Activated CD4-positive, alpha-beta T cell treated with anti-CD3 and anti-CD28 coated beads, Interleukin-2, amount 50 U/mL, for 1 hour (primary cell): Measurements from ENCODE around the gene RASAL2.
"Not testable (repeated sequence)": the region's sequence is repeated elsewhere in the genome, so short reads cannot be mapped to it uniquely, and the experiment has no call there.

Source experiments
- DNase-seq: peaks from one replicate; pipeline ENCODE4 v3.0.0-alpha.2; 2020

RASAL2 gene

GRCh38 chr1:178354816-178355215, 260.9 kb downstream of the RASAL2 start:
- DNase-seq, result no peak

GRCh38 chr1:178356299-178356698, 262.4 kb downstream of the RASAL2 start:
- DNase-seq, result no peak

DNA sequence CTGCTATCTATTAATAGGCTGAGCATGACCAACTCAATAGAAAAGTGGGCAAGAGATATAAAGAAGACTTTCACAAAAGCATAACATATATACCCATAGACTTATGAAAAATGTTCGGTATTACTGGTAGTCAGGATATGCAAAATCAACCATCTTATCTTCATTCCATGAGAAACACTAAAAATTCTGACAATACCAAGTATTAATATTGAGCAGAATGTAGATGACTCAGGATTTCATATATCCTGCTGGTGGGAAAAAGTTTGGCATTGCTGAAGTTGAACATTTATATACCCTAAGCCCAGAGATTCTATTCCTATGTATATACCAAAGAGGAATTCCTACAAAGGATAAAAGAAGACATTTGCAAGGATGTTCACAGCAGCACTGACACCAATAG, 264.6 kb downstream of the RASAL2 start:
- no peak for DNase-seq

GRCh38 chr1:178360421-178360820, 266.5 kb downstream of the RASAL2 start:
- DNase-seq, result no peak

GRCh38 chr1:178361847-178362246, 267.9 kb downstream of the RASAL2 start:
- DNase-seq, result no peak

DNA sequence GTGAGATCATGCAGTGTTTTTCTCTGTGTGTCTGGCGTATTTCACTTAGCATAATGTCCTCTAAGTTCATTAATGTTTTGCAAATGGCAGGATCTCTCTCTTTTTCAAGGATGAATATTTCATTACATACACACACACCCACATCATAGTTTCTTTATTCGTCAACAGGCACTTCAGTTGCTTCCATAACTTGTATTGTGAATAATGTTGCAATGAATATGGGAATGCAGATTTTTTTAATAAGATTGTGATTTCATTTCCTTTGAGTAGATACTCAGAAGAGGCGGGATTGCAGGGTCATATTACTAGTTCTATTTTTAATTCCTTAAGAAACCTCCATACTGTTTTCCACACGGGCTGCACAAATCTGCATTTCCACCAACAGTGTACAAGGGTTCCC, 268.8 kb downstream of the RASAL2 start:
- DNase-seq, result no peak

DNA sequence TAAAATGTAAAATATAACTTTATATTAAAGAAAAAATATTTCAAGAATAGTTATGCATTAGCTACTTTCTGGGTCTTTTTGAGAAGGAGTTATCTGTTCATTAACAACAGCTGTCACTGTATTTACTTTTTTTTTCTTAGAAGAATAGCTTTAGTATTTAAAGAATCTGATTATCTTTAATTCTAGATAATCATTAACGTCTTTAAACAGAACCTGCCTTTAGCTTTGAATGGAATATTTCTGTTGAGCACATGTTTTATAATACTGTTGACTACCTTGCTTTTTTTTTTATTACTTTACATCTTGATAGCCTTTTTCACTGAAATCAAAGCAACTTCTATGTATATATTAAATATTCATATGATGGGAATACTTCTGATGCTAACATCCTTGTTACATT, 270.9 kb downstream of the RASAL2 start:
- DNase-seq, result no peak

GRCh38 chr1:178367151-178367550, 273.2 kb downstream of the RASAL2 start:
- DNase-seq, result no peak

- DNase-seq, result no peak
Observed at GRCh38 chr1:178368208-178368607, 274.3 kb downstream of the RASAL2 start.

DNA sequence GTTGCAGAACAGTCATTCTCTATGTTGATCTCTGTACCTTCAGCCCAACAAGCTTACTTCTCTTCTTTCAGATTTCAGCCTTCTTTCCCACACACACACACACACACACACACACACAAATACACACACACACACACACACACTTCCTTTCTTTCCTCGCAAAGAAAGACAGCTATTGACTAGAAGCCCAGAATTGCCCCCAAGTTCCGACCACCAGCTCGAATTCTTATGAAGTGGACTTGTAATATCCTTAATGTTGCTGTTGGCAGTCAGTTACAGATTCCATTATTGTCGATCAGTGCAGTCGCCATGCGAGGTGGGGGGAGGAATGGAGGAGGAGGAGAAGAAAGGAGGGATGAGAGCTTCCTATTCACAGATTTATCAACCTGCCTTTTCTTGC, 277.3 kb downstream of the RASAL2 start:
- DNase-seq, result no peak

GRCh38 chr1:178371933-178372388, 278.1 kb downstream of the RASAL2 start:
- DNase-seq, result no peak

GRCh38 chr1:178374016-178374415, 280.1 kb downstream of the RASAL2 start:
- DNase-seq, result no peak

DNA sequence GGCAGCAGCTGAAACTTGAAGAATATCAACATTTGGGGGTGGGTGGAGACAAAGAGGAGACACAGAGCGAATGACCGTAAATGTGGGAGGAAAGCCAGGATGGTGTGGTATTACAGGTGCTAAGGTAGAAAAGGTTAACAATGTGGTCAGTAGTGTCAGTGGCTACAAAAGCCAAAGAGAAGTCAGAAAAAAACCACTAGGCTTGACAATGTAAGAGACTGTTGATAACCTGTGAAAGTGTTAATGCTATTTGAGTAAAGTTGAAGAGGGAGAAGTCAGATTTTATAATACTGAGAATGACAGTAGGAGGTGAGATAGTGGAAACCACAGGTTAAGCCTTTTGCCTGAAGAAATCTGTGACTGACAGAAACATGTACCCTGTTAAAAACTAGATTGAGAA, 282.1 kb downstream of the RASAL2 start:
- DNase-seq, result no peak

- DNase-seq, result no peak
Observed at GRCh38 chr1:178379807-178380206, 285.9 kb downstream of the RASAL2 start.

DNA sequence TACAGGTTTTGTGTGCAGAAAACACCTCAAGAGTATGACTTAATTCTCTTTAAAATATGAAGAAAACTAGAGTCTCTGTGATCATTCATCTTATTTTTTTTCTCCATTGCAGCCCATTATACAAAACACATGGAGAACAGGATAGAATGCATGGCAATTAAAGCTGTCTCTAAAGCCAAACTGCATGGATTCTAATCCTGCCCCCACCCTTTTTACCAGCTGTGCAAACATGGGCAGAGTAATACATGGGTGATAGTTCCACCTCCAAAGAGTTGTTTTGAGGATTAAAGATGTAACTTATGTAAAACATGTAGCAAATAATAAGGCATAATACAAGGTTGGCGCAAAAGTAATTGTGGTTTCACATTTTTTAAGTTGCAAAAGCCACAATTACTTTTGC, 288.5 kb downstream of the RASAL2 start:
- no peak for DNase-seq

GRCh38 chr1:178385662-178386061, 291.8 kb downstream of the RASAL2 start:
- DNase-seq, result no peak

DNA sequence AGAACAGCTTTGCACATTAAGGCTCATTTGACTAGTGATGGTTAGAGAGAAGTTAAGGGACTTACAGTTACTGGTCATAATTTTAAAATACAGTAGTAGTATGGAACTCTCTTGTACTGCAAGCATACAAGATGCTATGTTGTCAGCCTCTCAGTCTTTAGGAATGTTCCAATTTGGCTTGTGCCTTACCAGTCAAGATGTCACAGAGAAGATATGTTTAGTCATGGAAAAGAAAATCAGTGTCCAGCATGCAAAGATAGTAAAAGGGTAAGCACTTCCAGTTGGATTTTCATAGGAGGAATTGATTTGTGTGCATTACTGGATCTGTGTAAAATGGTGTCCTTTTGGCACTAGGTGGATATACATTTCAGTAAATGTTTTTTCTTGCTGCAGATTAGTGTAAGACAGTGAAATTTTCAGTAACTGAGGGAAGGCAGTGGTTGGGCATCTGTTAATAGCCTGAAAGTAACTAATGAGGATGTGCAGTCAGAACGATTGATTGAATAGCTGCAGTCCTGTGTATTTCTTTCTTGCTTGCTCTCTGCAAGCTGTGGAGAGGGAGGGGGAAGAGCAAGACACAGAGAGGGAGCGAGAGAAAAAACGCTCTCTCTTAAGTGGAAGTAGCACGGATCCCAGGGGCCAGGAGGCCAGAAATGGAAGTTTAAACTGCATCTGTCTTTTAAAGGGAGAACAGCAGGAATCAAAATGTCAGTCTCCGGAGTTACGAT, 294.7 kb downstream of the RASAL2 start:
- DNase-seq, result no peak

GRCh38 chr1:178389441-178389840, 295.5 kb downstream of the RASAL2 start:
- DNase-seq, result no peak

GRCh38 chr1:178390280-178390679, 296.4 kb downstream of the RASAL2 start:
- DNase-seq, result not testable (repeated sequence)

DNA sequence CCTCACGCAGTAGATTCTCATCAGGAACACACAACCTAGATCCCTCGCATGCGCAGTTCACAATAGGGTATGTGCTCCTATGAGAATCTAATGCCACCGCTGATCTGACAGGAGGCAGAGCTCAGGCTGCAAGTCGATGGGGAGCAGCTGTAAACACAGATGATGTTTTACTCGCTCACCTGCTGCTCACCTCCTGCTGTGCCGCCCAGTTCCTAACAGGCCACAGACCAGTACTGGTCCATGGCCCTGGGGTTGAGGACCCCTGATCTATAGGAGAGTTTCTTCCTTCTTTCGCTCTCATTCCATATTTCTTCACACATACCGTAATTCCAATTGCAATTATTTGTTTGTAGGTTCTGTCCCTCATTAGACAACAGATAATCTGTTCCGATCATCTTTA, 299.5 kb downstream of the RASAL2 start:
- no peak for DNase-seq

GRCh38 chr1:178396789-178397188, 302.9 kb downstream of the RASAL2 start:
- no peak for DNase-seq

GRCh38 chr1:178397678-178398077, 303.8 kb downstream of the RASAL2 start:
- DNase-seq, result no peak

GRCh38 chr1:178399177-178399728, 305.3 kb downstream of the RASAL2 start:
- DNase-seq, result no peak

GRCh38 chr1:178405137-178405536, 311.2 kb downstream of the RASAL2 start:
- DNase-seq, result no peak

DNA sequence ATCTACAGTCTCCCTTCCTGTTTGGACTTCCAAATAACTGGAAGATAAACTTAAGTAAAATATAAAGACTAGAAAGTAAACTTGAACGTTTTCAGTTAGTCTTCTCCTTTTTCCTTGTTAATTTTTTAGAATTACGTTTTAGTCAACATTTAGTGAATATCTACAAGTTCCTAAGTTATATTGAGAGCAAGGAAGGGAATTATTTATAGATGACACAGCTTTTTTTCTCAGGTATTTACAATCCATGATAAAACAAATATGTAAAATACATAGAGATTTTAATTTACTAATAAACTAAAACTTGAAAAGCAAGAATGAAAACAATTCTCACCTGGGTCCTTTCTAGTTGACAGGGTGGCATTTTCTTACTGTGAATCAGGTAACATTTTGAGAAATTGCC, 313.3 kb downstream of the RASAL2 start:
- no peak for DNase-seq
